ENCODE measurements around the gene CHSY1.
"Not testable (repeated sequence)": the region's sequence is repeated elsewhere in the genome, so short reads cannot be mapped to it uniquely, and the experiment has no call there.

Gene CHSY1

GRCh38 chr15:101244036-101244781 is 7.6 kb downstream of the CHSY1 start:
- DNase-seq: no peak

GRCh38 chr15:101243420-101243819 is 8.4 kb downstream of the CHSY1 start:
- no peak for DNase-seq

DNA sequence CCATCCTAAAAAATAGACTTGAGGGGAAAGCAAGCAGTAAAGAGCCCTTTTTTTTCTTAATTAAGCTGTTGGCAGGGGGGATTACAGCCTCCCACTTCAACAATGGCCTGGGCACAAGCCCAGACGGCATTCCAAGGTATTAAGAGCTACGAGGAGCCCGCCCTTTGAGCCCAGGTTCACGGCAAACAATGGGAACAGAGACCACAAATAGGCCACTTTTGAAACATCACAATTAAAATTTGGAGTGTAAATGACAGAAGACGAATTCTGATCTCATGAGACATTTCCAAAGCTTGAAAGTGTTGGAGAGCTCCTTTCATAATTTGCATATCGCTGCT is 8.9 kb downstream of the CHSY1 start:
- no peak for DNase-seq

DNA sequence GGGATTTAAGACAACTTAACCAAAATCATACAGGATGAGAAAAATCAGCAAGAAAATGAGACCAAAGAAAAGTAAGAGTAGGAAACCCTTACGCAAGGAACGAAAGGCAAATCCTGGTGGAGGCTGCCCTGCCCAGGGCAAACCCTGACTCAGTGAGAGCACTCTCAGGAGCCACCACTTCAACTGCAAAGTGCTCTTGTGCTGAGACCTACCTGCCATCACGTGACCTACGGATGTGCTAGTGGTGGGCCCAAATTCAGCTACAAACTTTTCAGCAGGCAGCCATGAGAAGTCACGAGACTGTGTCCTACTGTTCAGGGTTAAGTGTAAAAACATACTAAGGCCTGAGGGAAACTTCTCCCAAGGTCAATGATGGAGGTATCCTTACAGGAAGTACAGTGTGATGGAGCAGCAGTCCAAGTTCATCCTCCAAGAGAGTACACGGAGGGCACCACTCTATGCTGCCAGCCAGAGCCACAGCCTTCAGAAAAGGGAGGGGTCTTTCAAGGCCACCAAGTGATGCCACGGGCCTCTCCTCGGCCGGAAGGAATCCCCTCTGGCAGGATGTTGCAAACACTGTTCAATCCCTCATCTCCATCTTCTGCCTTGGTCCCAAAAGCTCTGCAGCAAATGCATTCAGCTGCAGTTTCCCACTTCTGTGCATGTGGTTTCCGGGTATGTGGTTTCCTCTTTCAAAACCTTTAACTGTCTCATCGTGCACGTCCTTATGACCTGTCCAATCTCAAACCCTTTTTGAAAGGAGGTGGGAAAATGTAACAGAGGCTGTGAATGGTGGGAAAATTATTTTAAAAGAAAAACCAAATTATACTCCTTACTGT is 9.5 kb downstream of the CHSY1 start:
- no peak for DNase-seq

GRCh38 chr15:101240358-101240757 is 11.5 kb downstream of the CHSY1 start:
- no peak for DNase-seq

DNA sequence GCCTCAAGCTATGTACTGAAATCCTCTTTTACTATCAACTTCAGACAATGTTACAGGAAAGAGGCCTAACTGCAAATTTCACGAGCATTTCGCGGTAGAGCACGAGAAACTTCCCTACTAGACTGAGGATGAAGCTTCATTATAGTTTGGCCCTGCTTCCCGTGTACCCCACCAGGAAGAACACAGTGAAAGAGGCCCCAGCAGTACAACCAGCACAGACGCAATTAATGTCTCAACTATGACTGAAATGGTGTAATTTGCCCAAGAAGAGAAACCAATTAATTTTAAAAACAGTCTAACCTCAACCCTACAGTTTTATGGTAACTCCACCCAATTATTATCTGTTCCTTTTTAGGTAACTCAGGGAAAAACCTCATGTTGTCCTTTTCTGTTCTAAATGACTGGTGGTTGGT is 12.1 kb downstream of the CHSY1 start:
- DNase-seq: no peak

GRCh38 chr15:101237251-101237650 is 14.6 kb downstream of the CHSY1 start:
- DNase-seq: no peak

DNA sequence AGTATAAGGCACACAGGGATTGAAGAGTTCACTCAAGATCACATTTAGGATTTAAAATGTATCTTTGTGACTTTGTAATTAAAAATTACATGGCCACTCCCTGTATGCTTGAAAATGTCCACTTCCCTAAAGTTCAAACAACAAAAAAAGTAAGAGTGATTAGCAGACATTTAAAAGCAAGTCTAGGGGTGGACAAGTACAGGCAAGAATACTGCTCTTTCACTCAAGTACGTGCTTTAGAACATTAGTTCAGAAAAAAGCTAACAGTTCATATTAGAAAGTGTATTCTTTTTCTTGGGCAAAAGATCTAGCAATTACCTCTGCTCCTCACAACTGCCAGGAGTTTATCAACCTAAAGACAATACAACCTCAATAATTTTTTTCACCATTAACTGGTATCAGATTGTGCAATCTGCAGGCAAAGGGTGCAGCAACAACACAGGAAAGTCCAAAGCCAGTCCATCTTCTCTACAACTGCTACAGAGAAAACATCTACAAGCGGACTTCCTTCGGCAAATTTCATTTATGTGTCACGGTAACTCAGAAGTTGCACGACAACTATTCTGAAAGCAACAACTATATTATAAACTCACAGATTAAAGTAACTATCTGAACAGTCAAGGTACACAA is 18.1 kb downstream of the CHSY1 start:
- DNase-seq: no peak

- no peak for DNase-seq
Observed at GRCh38 chr15:101232677-101233076, 19.2 kb downstream of the CHSY1 start.

GRCh38 chr15:101228313-101228712 is 23.5 kb downstream of the CHSY1 start:
- DNase-seq: no peak

- no peak for DNase-seq
Observed at GRCh38 chr15:101225658-101226057, 26.2 kb downstream of the CHSY1 start.

DNA sequence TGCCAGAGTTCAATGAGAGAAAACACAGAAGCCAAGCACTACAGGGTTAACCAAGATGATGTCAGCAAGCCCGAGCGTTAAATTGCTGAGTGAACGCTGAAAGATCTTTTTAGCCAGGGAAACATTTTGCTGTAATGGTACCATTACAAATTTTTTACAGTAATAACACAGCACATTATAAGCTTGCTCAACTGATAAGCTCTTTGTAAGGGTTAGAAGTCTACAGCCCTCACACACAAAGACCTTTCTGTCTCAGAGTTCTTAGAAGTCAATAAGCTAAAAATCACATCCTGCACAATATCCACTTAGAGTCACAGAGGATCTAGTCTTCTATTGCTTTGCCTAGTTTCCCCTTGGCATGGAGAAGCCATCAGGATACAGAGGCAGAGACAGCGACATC is 29.9 kb downstream of the CHSY1 start:
- no peak for DNase-seq

- no peak for DNase-seq
Observed at GRCh38 chr15:101220060-101220459, 31.8 kb downstream of the CHSY1 start.

DNA sequence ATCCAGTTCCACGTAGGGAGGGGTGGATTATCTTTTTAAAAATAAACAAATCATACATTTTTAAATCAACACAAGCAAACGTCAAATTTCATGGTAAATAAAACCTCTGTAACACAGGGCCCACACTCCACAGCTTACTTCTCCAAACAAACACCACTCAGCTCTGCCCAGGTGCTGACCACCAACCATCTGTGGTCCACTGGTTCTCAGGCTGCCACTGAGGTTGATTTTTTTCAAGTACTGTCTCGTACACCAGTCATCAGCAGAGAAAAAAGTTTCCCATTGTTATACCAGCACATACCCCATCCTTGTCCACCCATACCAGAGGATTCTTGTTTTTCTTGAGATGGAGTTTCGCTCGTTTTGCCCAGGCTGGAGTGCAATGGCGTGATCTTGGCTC is 32.4 kb downstream of the CHSY1 start:
- DNase-seq: no peak

DNA sequence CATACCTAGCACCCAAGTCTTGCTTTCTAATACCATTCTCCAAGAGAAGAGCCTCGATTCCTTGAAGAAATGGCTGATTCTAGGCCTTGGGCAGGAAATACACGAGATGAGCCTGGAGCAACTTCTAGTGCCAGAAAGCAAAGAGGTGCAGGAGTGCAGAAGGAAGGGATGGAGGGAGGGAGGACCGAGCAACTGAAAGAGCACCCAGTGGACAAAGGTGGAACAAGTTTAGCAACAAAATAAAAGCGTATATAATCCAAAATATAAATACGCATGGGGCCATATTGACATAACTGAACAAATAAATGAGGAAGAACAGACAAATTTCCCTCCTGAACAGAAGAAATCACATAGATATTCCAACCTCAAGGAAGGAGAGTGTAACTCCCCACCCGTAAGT is 34.4 kb downstream of the CHSY1 start:
- DNase-seq: no peak

- DNase-seq: no peak
Observed at GRCh38 chr15:101216100-101216499, 35.7 kb downstream of the CHSY1 start.

DNA sequence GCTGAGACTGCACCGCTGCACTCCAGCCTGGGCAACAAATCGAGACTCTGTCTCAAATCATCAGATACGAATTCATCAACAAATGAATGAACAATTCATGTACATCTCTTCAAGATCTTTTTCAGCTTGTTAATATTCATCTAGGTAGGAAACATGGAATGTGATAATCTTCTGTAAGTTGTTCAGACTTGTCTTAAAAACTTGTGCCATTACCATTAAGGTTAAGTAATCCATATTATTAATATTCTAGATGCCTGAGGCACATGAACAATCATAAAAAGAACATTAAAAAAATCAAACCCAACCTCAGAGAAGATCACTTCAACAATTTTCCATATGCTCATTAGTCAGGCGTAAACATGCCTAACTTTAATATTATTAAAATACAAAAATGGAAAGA is 36.2 kb downstream of the CHSY1 start:
- DNase-seq: no peak

DNA sequence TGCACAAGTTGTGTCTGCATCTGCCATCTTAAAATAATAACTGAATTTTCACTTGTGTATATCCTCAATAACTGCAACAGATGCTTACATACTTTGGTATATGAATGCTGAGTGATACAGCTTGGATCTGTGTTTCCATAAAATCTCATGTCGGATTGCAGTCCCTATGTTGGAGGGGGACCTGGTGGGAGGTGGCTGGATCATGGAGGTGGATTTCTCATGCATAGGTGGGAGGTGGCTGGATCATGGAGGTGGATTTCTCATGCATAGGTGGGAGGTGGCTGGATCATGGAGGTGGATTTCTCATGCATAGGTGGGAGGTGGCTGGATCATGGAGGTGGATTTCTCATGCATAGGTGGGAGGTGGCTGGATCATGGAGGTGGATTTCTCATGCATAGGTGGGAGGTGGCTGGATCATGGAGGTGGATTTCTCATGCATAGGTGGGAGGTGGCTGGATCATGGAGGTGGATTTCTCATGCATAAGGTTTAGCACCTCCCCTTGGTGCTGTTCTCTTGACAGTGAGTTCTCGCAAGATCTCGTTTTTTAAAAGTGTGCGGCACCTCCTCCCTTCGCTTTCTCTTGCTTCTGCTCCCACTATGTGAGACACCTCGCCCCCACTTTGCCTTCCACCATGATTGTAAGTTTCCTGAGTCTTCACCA is 37.3 kb downstream of the CHSY1 start:
- DNase-seq: not testable (repeated sequence)

GRCh38 chr15:101213570-101213969 is 38.3 kb downstream of the CHSY1 start:
- no peak for DNase-seq

GRCh38 chr15:101213147-101213546 is 38.7 kb downstream of the CHSY1 start:
- no peak for DNase-seq

- DNase-seq: no peak
Observed at GRCh38 chr15:101211897-101212296, 40.0 kb downstream of the CHSY1 start.

GRCh38 chr15:101210466-101210865 is 41.4 kb downstream of the CHSY1 start:
- DNase-seq: no peak

- DNase-seq: no peak
Observed at GRCh38 chr15:101210058-101210457, 41.8 kb downstream of the CHSY1 start.
